KMS-11 (cell line): ENCODE measurements around the gene CHKB.
A peak's percentile ranks its signal among the peaks of the same experiment; 100 is the strongest.

Experiments used
- H2AFZ ChIP-seq: fragments of 200-600 bp; sonication (generic); 2 replicates; pipeline ENCODE4 v1.6.1; 2016; ENCODE audit warnings: antibody characterized with exemption, mixed run types, low read depth
- H3K27ac ChIP-seq: fragments of 200-600 bp; sonication (generic); 2 replicates; pipeline ENCODE4 v1.6.1; 2016; ENCODE audit warnings: mild to moderate bottlenecking, mixed run types
- H3K27me3 ChIP-seq: fragments of 200-600 bp; sonication (generic); 2 replicates; pipeline ENCODE4 v1.6.1; 2017; ENCODE audit warnings: mild to moderate bottlenecking, low read depth, mixed run types, moderate library complexity; ENCODE audit not compliant: insufficient read depth
- H3K36me3 ChIP-seq: fragments of 200-600 bp; sonication (generic); 2 replicates; pipeline ENCODE4 v1.6.1; 2017; ENCODE audit warnings: mild to moderate bottlenecking, mixed run types; ENCODE audit not compliant: insufficient read depth
- H3K4me1 ChIP-seq: fragments of 200-600 bp; sonication (generic); 2 replicates; pipeline ENCODE4 v1.6.1; 2016; ENCODE audit warnings: mild to moderate bottlenecking, low read depth, mixed run types; ENCODE audit not compliant: poor library complexity, severe bottlenecking
- H3K4me2 ChIP-seq: fragments of 200-600 bp; sonication (generic); 2 replicates; pipeline ENCODE4 v1.7.0; 2016; ENCODE audit warnings: mild to moderate bottlenecking, mixed run types
- H3K4me3 ChIP-seq: fragments of 200-600 bp; sonication (generic); IDR thresholded peaks from 2 replicates; pipeline ENCODE4 v1.6.1; 2017; ENCODE audit warnings: low read depth, low read length, mixed read lengths; ENCODE audit not compliant: insufficient read depth
- H3K79me2 ChIP-seq: fragments of 200-600 bp; sonication (generic); 2 replicates; pipeline ENCODE4 v1.6.1; 2016; ENCODE audit warnings: low read depth, mixed run types; ENCODE audit not compliant: insufficient read depth
- H3K9ac ChIP-seq: fragments of 200-600 bp; sonication (generic); 2 replicates; pipeline ENCODE4 v1.6.1; 2016; ENCODE audit warnings: mild to moderate bottlenecking, mixed run types
- H4K20me1 ChIP-seq: fragments of 200-600 bp; sonication (generic); 2 replicates; pipeline ENCODE4 v1.6.1; 2016; ENCODE audit warnings: mild to moderate bottlenecking, mixed run types; ENCODE audit not compliant: insufficient read depth
- CTCF ChIP-seq: fragments of 200-600 bp; sonication (generic); conservative IDR thresholded peaks from 2 replicates; pipeline ENCODE4 v1.6.1; 2017; ENCODE audit warnings: low read depth, mild to moderate bottlenecking, antibody characterized with exemption, low read length, moderate library complexity, mixed read lengths

The CHKB gene

GRCh38 chr22:50624347-50625130 lies 41.9 kb upstream of the CHKB start:
- no peak overlapping the region for H3K9ac ChIP-seq
- H3K4me2 ChIP-seq: no peak overlapping the region
- no peak for TF ChIP-seq CTCF
- no peaks in the 10 kb centered on the region for H3K27me3 ChIP-seq
- H3K27ac ChIP-seq: no peak overlapping the region
- H4K20me1 ChIP-seq: no peaks in the 10 kb centered on the region
- H3K36me3 ChIP-seq: no peaks in the 10 kb centered on the region
- H3K4me1 ChIP-seq: peaks cover 12% of the 10 kb centered on the region
- H3K79me2 ChIP-seq: no peaks in the 10 kb centered on the region
- H2AFZ ChIP-seq: no peak overlapping the region
- H3K4me3 ChIP-seq: no peak overlapping the region

GRCh38 chr22:50622723-50623327 lies 40.2 kb upstream of the CHKB start:
- H3K4me1 ChIP-seq: peaks cover 13% of the 10 kb centered on the region
- no peaks in the 10 kb centered on the region for H4K20me1 ChIP-seq
- H3K36me3 ChIP-seq: no peaks in the 10 kb centered on the region
- no peaks in the 10 kb centered on the region for H3K27me3 ChIP-seq
- H3K4me2 ChIP-seq: peak overlapping the region; percentile 87; the same call in 1 of the 2 replicates
- no peak overlapping the region for H3K9ac ChIP-seq
- no peak overlapping the region for H3K4me3 ChIP-seq
- no peak overlapping the region for H2AFZ ChIP-seq
- no peak for TF ChIP-seq CTCF
- H3K79me2 ChIP-seq: no peaks in the 10 kb centered on the region
- no peak overlapping the region for H3K27ac ChIP-seq

GRCh38 chr22:50621948-50622722 lies 39.5 kb upstream of the CHKB start:
- H3K27ac ChIP-seq: peak overlapping the region; percentile 53; the same call in 1 of the 2 replicates
- no peak overlapping the region for H3K4me3 ChIP-seq
- no peaks in the 10 kb centered on the region for H3K36me3 ChIP-seq
- no peaks in the 10 kb centered on the region for H4K20me1 ChIP-seq
- peak overlapping the region; percentile 59; the same call in 1 of the 2 replicates for H3K9ac ChIP-seq
- TF ChIP-seq CTCF: no peak; the same call in none of the 2 replicates
- peaks cover 13% of the 10 kb centered on the region for H3K4me1 ChIP-seq
- H2AFZ ChIP-seq: peak overlapping the region; percentile 67; the same call in 1 of the 2 replicates
- peak overlapping the region; percentile 87 for H3K4me2 ChIP-seq
- no peaks in the 10 kb centered on the region for H3K27me3 ChIP-seq
- no peaks in the 10 kb centered on the region for H3K79me2 ChIP-seq

- Histone ChIP-seq H3K27ac (peak overlapping the region; percentile 53; the same call in 1 of the 2 replicates), H2AFZ (peak overlapping the region; percentile 67), H3K79me2 (no peaks in the 10 kb centered on the region), H3K4me1 (peaks cover 13% of the 10 kb centered on the region), H4K20me1 (no peaks in the 10 kb centered on the region), H3K4me2 (peak overlapping the region; percentile 87), H3K27me3 (no peaks in the 10 kb centered on the region), H3K36me3 (no peaks in the 10 kb centered on the region), H3K9ac (peak overlapping the region; percentile 59; the same call in 1 of the 2 replicates), H3K4me3 (no peak overlapping the region)
- no peak for TF ChIP-seq CTCF
Measured at GRCh38 chr22:50621356-50621880, 38.8 kb upstream of the CHKB start.
